GM19099 (cell line): ENCODE data around the gene TTC28.

Source experiments
- POLR2A ChIP-seq: IDR thresholded peaks from 3 replicates; pipeline ENCODE4 v1.6.1; 2011; ENCODE audit warnings: low read depth; ENCODE audit not compliant: insufficient read length; ENCODE audit errors: extremely low read depth

The TTC28 gene

DNA sequence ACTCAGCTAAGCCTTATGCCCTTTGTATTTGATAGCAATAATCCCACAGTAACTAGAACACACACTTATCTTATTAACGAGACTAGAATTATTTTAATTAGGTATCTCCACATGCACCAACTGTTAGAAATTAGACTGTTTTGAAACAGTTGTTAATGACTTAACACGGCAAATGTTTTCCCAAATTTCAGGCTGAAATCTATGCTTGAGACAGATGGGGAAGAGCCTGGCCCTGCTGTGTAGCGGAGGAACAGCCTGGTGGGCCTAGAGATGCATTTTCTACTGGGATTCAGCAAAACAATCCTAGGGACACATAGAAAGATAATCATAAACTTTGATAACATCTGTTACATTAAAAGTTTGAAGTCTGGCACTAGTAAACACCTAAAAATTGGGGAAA lies 273.4 kb downstream of the TTC28 start:
- no peak for TF ChIP-seq POLR2A

DNA sequence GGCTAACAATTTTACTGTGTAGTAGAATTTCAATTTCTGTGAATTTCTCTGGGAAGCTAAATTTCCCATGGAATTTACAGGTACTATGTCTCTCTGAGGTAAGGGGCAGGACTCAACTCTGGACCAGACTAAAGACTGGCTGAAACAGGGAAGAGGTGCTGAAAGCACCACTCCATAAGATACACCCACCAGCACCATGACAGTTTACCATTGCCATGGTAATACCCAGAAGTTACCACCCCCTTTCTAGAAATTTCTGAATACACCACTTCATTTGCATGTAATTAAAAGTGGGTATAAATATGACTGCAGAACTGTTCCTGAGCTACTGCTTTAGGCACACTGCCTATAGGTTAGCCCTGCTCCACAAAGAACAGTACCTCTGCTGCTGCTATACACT lies 274.1 kb downstream of the TTC28 start:
- no peak for TF ChIP-seq POLR2A

DNA sequence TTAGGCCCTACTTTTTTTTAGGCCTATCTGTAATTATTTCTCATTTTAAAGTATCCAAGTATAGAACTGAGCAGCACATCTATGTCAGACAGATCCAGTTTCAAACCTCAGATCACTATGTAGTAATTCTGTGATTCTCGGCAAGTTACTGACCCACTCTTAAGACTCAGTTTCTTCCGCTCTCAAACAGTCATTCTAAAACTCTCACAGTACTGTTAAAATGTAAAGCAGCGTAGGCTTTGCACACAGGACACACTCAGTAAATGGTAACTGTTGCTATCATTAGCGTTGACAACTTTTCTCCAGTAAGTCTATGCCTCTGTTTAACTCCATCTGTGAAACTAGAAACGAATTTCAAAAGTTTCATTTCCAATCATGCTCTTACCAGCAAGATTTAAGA lies 277.1 kb downstream of the TTC28 start:
- no peak for TF ChIP-seq POLR2A

DNA sequence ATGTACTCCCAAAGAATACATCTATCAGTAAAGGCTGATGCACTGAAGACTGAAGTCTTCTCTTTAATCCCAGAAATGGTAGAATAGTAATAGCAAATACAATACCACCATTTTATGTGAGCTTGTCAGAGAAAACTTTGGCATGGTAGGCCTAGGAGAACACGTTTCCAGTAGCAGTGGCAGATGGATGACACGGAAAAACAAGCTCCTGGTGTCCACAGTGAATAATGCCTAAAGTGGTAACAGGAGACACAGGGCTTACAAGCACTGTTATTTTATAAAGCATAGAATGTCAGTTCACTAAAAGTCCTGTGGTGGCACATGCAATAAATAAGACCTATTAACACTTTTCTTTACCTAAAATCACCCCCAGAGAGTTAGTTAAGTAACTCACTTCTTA lies 277.6 kb downstream of the TTC28 start:
- TF ChIP-seq POLR2A, result no peak

DNA sequence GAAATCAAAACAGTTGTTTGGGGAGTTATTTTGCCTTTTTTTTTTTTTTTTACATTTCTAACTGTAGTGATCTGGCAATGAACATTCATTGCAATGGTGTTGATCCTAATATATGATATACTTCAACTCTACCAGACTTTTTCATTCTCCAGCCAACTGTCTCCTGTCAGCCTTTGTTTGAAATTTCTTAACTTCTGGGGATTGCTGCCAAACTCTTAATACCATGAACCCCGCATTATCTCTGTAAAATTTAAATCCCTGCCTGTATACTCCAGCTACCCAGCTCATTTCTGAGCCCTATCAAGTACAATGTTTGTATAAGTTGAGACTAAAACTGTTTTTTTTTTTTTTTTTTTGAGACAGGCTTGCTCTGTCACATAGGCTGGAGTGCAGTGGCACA lies 280.7 kb downstream of the TTC28 start:
- no peak for TF ChIP-seq POLR2A

DNA sequence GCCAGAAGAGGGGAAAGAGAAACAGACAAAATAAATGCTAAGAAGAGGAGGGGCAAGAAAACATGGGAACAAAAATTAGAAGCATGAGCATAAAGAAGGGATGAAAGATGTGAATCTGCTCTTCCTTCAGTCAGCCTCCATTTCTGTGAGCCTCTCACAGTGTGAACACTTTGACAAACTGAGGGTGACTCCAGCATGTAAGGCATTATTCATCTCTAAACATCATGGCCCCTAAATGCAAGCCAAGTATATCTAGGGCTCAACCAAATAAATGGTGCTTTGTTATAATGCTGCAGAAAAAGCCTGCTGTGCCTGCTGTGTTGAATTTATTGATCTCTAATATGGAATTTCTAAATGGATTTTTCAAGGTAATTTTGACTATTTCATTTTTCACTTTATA lies 281.3 kb downstream of the TTC28 start:
- TF ChIP-seq POLR2A, result no peak

DNA sequence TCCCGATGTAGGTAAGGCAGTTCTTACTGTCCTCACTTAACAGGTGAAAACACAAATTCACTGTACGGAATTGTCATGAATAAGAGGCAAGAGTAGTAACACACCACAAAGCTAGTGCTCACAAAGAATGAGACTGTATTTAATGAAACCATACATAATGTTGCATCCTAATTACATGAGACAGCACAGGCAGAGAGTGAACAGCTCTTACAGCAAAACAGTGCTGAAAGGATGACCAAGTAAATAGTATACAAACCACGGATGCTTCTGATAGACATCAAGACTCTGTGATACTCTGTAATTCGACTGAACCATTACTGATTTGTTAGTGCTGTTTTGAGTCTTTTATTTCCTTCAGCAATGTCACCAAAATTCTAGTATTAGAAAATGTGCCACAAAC lies 282.3 kb downstream of the TTC28 start:
- TF ChIP-seq POLR2A, result no peak

DNA sequence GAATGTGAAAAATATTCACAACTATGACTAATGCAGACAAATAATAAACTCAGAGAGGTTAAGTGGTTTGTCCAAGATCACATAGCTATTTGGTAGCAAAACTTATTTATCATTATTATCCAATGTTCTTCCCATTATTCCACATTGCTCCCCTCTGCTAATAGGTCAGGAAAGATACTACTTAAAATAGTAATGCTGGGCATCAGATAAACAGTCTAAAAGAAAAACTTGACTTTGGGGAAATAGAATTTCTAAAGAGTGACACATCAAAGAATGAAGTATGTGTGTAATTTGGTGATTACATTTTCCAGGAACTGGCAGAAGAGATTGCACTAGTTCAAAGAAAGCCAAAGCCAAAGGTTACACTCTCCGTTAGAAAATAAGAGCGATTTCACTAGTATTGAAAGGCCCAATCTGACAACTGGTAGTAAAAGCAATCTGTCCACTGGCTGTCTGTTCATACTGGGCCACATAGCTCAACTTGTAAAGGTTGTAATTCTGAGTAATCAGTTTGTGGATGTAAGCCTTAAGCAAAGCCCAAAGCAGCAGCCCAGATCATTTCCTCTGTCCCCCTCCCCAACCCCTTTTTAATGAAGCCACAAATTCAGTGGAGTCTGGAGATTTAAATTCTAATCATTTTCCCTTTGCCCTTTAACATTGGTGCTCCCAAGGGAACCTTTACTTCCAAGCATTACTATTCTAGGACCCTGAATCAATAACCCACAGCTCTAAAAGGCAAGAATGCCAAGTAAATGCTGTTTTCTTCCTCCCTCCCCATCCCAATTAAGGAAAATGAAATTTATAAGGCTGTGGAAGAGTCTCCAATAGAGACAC lies 283.5 kb downstream of the TTC28 start:
- TF ChIP-seq POLR2A, result no peak

DNA sequence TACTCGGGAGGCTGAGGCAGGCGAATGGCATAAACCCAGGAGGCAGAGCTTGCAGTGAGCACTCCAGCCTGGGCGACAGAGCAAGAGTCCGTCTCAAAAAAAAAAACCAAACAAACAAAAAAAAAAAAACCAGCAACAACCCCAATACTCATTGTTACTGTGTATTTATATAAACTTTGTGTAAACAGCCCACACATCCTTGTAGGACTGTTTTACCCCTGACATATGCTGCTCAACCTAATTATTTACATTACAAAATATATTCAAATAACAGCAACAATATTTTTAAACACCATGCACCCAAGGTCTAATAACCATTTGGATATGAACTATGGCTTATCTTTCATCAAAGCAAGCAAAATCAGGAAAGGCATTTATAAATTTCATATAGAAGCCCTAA lies 284.1 kb downstream of the TTC28 start:
- no peak for TF ChIP-seq POLR2A

DNA sequence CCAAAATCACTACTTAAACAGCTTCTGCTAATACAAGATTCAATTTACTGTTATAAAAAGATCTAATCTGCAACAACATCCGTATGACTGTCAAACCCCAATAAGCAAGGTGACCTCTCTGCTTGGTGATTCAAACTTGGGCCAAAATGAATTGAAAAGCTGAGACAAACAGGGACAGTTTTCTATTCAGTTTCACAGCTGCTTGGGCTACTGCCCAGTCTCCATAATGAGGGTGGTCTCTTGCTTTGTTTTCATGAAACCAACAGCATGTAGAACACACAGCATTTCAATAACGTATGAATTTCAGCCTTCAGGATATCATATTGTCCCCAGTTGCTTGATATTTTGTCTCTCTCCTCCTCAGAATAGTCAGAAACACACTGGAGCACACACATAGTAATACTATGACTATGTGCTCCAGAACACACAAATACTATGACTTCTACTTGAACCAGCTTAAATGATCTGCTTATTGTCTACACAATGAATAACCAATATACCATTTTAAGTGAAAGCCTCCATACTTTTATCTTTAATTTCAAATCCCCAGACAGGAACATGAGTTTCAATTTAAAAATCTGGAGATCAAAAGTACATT lies 285.0 kb downstream of the TTC28 start:
- no peak for TF ChIP-seq POLR2A

DNA sequence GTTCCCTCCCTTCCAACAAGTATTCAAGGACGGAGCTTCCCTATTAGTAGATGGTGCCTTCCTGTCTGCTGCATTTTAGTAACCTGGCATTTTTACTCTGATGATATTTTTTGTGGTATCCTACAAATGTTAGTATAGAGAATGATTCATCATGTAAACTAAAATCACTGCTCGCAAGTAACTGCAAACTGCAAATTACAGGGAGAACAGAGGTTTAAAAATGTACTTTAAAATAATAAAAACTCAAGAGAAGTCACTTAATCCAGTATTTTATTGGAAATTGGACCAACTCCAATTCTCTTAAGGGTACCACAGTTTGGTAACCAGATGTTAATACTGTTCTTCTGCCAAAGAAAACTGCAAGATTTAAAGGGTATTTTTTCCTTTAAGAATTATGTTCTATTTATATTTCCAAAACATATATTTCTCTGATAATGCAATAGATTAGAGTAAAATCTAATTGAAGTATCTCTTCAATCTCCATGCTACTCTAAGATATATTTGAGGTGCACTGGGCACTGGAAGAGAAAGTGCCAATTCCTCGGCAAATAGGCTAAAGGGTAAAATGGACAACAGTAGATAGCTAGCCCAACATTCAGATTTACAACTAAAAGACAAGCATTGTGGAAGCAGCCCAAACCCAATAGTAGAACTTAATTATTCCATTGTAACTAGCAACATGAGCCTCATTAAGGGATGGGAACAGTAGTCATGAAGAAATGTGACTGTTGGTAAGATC lies 298.0 kb downstream of the TTC28 start:
- TF ChIP-seq POLR2A, result no peak

DNA sequence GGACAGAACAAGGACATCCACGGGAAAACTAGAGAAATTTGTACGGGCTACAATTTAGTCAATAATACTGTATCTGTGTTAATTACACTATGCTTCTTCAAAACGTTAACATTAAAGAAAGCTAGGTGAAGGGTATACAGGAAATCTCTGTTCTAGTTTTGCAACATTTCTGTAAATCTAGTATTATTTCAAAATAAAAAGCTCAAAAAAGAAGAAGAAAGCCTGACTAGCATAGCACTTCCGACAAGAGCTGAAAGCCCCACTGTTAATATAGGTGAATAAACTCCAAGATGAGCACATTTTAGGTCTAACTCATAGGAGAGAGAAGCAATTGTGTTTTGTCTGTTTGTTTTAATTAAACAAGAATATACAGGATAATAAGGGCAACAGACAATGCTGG lies 299.7 kb downstream of the TTC28 start:
- no peak for TF ChIP-seq POLR2A

DNA sequence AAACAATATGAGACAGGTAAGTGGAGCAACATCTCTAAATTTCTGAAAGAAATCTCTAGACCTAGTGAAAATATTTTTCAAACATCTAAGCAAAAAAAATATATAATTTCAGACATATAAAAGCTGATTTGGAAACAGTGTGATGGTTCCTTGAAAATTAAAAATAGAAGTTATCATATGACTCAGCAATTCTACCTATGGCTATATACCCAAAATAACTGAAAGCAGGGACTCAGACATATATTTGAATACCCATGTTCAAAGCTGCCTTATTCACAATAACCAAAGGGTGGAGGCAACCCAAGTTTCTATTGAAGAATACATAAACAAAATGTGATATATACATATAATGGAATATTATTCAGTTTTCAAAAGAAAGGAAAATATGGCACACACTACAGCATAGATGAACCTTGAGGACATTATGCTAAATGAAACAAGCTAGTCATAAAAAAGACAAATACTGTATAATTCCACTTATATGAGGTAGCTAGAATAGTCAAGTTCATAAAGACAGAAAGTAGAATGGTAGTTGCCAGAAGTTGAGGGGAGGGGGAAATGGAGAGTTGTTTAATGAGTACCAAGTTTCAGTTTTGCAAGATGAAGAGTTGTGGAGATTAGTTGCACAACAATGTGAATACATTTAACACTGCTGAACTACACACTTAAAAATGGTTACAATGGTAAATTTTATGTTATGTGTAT lies 300.4 kb downstream of the TTC28 start:
- TF ChIP-seq POLR2A, result no peak

DNA sequence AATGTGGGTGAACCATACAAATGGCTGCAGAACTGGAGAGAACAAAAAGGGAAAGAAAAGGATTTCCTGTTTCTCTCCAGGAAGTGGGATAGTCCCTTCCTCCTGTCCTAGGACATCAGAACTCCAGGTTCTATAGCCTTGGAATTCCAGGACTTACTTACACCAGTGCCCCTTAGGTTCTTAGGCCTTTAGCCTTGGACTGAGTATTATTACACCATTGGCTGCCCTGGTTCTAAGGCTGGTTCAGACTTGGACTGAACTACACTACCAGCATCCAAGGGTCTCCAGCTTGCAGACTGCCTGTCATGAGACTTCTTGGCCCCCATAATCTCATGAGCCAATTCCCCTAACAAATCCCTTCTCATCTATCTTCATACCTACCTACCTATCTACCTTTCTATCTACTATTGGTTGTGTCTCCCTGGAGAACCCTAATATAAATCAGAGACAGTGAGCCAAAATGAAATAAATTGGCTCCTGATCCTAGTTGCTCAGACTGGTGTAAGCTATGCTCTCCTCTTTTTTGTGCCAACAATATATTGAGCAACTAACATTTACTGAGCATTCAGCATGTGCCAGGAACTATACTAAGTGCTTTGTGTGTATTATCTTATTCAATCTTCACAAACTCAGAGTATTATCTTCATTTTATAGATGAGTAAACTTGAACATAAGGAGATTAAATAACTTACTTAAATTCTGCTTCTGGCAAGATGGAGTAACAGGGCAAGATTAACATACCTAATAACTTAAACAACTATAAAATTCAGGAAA lies 303.7 kb downstream of the TTC28 start:
- TF ChIP-seq POLR2A, result no peak

DNA sequence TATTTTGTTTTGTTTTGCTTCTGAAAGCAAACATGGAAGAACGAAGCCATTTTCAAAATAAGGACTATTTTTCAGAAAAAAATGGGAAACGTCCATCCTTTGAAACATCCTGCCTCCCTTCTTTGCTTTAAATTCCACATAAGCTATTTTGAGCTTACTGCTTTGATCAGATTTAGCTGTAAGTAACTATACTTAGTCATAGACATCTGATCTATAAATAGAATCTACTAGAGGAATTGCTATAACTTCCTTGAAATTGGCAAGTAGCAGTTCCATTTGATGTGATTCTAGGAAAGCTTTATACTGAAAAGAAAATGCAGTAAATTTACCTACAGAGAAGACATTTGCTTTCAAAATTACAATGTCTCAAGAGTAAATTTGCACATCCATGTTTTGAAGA lies 305.8 kb downstream of the TTC28 start:
- no peak for TF ChIP-seq POLR2A
